HG02885 (cell line): ENCODE results near the gene CDKN2B-AS1.

ENCODE experiments used
- ATAC-seq: cut with Tn5 transposase; IDR thresholded peaks from one replicate; pipeline ENCODE4 v1.9.1; 2021; ENCODE audit warnings: mild to moderate bottlenecking; ENCODE audit not compliant: unreplicated experiment, poor library complexity

The CDKN2B-AS1 gene

GRCh38 chr9:22143799-22144625 is 149.4 kb downstream of the CDKN2B-AS1 start:
- ATAC-seq: no peak

DNA sequence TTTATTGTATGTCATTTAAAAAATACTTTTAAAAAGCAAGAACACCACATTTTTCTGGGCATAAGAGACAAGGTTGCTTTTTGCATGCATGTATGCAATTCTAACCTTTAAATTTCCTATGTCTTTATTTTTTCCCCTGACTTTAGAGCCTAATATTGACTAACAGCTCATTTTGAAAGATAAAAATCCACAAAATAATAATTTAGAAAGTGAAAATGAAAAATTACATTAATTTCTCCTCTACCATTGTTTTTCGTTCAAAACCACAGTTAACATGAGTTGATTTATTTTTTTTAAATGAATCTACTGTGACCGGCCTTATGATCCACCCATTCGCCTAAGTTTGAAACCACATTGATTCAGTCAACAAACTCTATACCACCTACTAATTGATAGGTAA is 152.0 kb downstream of the CDKN2B-AS1 start:
- no peak for ATAC-seq

- no peak for ATAC-seq
These were observed 153.4 kb downstream of the CDKN2B-AS1 start for GRCh38 chr9:22147813-22148527.

GRCh38 chr9:22148528-22148875 is 153.9 kb downstream of the CDKN2B-AS1 start:
- ATAC-seq: no peak

- no peak for ATAC-seq
These were observed 154.5 kb downstream of the CDKN2B-AS1 start for GRCh38 chr9:22148876-22149637.

DNA sequence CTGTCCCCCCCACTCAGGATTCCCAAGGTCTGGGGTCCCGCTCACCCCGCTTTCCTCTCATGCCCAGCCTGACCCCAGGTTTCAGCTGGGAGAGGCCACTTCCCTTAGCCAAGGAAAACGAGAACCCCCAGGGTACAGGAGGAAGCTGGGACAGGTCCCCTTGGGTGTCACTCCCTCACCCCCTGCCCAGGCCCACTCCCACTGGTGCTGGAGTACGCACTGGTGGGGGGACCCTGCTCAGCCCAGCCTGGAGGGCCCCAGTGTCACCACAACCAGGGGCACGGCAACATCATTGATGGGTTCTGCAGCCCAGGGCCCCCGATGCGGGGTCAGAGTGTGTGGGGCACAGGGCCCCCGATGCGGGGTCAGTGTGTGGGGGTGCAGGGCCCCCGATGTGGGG is 159.5 kb downstream of the CDKN2B-AS1 start:
- no peak for ATAC-seq

GRCh38 chr9:22156586-22156985 is 162.0 kb downstream of the CDKN2B-AS1 start:
- ATAC-seq: no peak

- no peak for ATAC-seq
These were observed 162.7 kb downstream of the CDKN2B-AS1 start for GRCh38 chr9:22157276-22157675.

DNA sequence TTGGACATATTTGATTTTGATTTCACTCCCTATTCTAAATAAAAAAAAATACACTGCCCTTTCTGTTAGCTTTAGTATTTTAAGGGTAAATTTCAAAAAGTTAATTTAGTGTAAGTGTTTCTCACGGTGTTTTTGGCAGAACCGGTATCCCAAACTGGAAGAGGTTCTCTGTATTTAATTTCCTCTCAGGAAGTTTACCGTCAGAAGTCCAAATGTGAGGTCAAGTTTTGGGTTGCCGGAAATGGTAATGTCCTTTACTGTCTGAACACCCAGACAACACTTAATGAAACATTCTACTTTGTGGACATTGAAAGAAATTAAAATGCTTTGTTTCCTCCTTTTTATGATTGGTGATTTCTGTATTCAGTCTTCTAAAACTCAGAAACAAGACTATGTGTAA is 163.2 kb downstream of the CDKN2B-AS1 start:
- ATAC-seq: no peak

DNA sequence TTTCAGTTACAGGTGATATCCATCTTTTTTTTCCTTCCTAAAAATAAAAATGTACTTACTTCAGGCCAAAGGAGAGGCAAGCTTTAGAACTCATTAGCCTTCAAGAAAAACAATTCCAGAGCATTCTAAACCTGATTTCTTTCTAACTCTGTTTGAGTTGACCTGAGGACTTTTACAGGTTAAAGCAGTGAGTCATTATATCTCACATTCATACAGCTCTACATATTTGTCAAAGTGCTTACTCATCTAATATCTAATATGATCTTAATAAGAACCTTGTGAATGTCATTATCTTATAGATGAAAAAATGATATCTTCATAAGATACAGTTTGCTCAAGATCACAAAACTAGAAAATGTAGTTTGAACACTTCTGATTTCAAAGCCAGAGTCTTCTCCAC is 163.7 kb downstream of the CDKN2B-AS1 start:
- ATAC-seq: no peak

GRCh38 chr9:22158927-22159346 is 164.3 kb downstream of the CDKN2B-AS1 start:
- no peak for ATAC-seq

DNA sequence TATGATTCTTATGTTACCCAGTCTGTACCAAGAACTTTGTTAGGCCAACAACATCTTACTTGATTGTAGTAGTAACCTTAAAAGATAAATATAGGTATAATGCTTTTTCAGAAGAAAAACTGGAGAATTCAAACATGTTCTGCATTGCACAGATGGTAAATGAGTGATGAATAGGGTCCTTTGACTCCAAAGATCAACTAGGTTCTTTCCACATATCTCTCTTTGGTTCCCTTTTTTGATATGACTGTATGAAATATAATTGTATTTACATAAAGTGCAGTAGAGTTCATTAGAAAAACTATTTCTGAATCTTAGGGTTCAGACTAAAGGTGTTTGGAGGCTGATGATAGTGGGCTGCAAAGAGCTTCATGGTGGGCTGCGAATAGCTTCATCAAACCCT is 165.0 kb downstream of the CDKN2B-AS1 start:
- ATAC-seq: no peak

GRCh38 chr9:22160221-22160620 is 165.6 kb downstream of the CDKN2B-AS1 start:
- ATAC-seq: no peak

GRCh38 chr9:22165144-22165543 is 170.6 kb downstream of the CDKN2B-AS1 start:
- no peak for ATAC-seq

GRCh38 chr9:22169243-22169642 is 174.7 kb downstream of the CDKN2B-AS1 start:
- ATAC-seq: no peak

DNA sequence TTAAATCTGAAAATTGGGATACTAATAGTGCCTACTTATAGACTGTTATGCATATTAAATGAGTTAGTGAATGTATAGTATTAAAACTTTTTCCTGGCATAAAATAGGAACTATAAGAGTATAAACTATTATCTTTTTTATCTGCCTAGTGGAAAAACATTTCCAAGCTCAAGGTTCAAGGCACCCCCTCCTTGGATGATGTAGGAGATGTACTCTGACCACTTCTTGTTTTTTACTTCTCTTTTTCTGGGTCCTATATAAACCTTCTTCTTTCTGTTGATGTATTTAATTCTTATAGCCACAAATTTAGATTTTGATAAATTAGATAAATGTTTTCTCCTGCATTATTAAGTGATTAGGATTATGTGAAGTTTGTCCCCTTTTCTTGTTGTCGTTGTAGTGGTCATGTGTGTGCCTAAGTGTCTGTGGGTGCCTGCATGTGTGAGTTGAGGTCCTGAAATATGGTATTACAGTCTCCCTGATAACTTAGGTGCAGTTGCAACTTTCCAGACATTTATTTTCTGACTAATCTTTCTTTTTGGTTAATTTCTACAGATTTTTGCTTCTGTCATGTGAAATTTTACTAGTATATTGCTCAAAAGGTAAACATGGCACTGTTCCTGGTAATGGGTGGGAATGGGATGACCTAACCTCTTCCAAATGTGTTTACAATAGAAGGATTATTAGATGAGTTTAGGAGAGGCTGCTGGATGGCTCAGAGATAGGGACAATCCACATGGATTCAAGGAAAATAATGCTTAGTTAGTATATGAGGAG is 175.3 kb downstream of the CDKN2B-AS1 start:
- no peak for ATAC-seq
